HG03025 (cell line): Measurements from ENCODE around the gene COG7.
"Not testable (repeated sequence)": the region's sequence is repeated elsewhere in the genome, so short reads cannot be mapped to it uniquely, and the experiment has no call there.

Experiments
- ATAC-seq: cut with Tn5 transposase; IDR thresholded peaks from one replicate; pipeline ENCODE4 v1.9.1; 2021; ENCODE audit warnings: mild to moderate bottlenecking, moderate library complexity; ENCODE audit not compliant: unreplicated experiment, low FRiP score

The COG7 gene

DNA sequence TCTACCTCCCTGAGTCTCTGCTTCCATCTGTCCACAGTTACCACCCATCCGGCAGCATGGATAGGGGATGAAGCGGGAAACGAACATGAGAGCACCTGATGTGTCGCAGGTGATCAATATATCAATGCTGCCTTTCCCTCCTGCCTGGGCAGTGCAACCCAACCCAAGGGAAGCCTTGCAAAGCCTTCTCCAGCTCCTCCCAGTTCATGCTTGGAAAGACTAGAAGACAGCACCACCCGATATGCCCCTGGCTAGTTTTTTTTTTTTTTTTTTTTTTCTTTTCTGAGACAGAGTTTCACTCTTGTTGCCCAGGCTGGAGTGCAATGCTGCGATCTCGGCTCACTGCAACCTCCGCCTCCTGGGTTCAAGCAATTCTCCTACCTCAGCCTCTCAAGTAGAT is 63.1 kb downstream of the COG7 start:
- ATAC-seq: not testable (repeated sequence)

GRCh38 chr16:23389201-23389600 is 63.8 kb downstream of the COG7 start:
- ATAC-seq: no peak

DNA sequence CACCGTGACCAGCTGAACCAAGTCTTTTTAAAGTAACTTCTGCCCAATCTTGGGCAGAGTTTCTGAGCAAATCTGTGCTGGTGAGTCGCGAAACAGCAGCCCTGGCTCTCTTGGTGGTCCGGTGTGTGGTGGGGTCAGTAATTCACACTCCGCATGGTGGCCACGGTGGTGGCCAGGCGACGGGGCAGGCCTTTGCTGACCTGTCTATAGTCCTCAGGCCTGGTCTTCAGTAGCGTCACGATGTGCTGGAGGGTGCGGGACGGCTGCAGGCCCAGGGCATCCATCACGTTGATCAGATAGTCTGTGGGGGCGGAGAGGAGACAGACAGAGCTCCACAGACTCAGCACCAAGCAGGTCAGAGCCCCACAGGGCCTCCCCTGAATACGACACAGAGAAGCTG is 64.2 kb downstream of the COG7 start:
- ATAC-seq: no peak

DNA sequence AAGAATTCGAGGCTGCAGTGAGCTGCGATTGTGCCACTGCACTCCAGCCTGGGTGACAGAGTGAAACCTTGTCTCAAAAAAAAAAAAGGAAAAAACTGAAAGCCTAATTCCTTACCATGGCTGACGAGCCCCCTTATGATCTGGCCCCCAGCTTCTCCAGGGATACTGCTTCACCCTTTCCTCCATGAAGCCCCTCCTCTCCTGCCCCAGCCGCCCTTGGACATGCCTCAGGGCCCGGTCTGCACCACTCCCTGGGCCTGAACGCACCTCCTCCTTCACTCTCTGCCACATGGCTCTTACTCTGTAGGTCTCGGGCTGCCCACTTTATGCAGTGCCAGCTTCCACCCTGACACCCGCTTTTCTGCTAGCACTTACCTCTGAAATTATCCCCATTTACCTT is 65.3 kb downstream of the COG7 start:
- no peak for ATAC-seq

GRCh38 chr16:23385441-23385840 is 67.5 kb downstream of the COG7 start:
- ATAC-seq: no peak

DNA sequence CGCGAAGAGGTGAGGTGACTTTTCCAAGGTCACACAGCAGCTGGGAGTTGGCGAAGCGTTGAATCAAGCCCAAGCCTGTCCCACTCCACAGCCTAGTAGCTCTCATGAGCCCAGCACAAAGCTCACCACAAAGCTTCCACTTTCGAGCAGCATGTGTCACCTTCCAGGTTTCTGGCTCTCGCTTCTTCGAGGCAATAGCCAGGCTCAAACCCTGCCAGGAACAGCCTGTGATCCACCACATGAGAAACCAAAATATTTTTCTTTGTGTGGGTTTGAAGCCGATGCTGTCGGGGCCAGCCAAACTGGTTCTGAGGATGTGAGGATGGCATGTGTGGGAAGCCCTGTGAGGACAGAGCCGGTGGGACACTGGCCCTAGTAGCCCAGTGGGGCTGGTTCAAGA is 68.1 kb downstream of the COG7 start:
- ATAC-seq: no peak

GRCh38 chr16:23383881-23384280 is 69.1 kb downstream of the COG7 start:
- no peak for ATAC-seq

DNA sequence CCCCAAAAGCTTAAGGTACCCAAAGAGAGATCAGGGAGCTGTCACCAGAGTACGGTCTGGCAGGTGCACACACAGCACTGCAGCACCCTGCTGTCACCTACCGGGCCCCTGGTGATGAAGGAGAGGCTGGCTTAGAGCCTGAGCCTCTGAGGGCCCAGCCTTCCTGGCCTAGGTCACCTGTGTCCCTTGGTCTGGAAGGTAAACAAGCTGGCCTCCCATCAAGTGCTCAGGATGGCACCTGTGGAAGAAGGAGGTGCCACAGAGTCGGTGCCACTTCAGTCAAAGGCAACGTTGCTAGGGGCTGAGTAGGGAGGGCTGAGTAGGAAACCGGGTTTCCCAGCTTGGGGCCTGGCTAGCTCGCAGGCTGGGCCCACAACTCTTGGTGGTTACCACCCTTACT is 70.7 kb downstream of the COG7 start:
- ATAC-seq: no peak

DNA sequence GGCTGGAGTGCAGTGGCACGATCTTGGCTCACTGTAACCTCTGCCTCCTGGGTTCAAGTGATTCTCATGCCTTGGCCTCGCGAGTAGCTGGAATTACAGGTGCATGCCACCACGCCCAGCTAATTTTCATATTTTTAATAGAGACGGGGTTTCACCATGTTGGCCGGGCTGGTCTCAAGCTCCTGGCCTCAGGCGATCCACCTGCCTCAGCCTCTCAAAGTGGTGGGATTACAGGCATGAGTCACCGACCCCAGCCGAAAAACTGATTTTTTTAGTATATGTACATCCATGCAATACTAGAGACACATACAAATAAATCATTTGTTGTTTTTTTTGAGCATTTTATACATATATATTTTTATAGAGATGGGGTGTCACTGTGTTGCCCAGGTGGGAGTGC is 71.3 kb downstream of the COG7 start:
- ATAC-seq: not testable (repeated sequence)

DNA sequence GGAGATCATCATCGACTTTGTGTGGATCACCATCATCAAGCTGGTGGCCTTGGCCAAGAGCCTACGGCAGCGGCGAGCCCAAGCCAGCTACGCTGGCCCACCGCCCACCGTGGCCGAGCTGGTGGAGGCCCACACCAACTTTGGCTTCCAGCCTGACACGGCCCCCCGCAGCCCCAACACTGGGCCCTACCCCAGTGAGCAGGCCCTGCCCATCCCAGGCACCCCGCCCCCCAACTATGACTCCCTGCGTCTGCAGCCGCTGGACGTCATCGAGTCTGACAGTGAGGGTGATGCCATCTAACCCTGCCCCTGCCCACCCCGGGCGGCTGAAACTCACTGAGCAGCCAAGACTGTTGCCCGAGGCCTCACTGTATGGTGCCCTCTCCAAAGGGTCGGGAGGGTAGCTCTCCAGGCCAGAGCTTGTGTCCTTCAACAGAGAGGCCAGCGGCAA is 72.5 kb downstream of the COG7 start:
- no peak for ATAC-seq

GRCh38 chr16:23379707-23380106 is 73.3 kb downstream of the COG7 start:
- no peak for ATAC-seq

GRCh38 chr16:23378921-23379320 is 74.1 kb downstream of the COG7 start:
- ATAC-seq: no peak

- ATAC-seq: no peak
Measured at GRCh38 chr16:23378256-23378655, 74.7 kb downstream of the COG7 start.

DNA sequence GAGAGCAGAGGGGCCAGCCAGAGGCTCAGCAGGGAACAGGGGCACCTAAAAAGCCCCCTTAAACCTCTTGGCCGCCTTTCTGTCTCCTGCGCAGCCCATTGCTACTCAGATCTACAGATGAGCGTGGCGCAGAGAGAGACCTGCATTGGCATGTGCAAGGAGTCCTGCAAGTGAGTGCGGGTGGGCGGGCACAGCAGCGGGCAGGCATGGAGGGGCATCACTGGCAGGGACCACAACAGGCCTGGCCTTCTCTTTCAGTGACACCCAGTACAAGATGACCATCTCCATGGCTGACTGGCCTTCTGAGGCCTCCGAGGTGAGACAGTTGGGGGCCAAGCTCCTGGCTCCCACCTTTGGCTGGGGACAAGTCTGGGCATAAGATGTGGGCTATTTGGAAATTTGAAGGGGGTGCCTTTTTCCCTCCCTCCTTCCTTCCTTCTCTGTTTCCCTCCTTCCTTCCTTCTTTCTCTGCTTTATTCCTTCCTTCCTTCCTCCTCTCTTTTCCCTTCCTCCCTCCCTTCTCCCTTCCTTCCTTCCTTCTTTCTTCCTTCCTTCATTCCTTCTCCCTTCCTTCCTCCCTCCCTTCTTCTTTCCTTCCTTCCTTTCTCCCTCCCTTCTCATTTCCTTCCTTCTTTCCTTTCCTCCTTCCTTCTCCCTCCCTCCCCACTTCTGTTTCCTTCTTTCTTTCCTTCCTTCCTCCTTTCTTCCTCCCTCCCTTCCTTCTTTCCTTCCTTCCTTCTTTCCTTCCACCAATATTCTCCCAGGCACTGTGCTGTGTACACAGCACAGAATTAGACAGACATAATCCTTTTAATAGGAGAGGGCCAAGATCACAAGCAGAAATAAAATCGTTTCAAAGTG is 75.7 kb downstream of the COG7 start:
- no peak for ATAC-seq

DNA sequence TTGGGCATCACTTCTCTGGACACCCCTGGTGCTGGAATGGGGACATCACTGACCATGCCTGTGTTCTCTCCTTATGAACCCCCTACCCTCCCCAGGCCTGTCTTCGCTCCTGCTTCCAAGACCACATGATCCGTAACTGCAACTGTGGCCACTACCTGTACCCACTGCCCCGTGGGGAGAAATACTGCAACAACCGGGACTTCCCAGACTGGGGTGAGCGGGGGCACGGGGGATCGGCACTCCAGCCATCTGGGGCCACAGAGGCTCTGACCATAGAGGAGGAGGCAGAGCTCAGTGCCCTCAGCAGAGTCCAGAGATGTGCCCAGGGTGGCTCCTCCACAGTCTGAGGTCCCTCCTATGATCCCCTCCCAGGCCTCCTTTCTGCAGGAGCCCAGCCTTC is 77.3 kb downstream of the COG7 start:
- ATAC-seq: no peak

GRCh38 chr16:23374721-23375510 is 78.1 kb downstream of the COG7 start:
- ATAC-seq: no peak

- ATAC-seq: no peak
Measured at GRCh38 chr16:23373436-23374219, 79.4 kb downstream of the COG7 start.

DNA sequence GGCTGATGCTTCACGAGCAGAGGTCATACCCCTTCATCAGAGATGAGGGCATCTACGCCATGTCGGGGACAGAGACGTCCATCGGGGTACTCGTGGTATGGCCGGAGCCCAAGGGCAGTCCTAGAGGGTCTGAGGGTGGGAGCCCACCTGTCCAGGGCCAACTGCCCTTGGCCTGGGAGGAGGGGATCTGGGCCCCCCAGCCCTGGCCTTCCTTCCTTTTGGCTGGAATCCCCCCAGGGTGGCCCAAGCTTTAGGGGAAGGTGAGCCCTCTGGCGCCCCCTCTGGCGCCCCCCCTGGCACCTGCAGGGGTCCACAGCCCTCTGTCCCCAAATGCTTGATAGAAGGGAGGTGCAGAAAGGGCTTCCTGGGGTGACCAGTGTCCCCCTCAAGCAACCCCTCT is 81.6 kb downstream of the COG7 start:
- ATAC-seq: no peak

- ATAC-seq: no peak
Measured at GRCh38 chr16:23369416-23369815, 83.6 kb downstream of the COG7 start.

DNA sequence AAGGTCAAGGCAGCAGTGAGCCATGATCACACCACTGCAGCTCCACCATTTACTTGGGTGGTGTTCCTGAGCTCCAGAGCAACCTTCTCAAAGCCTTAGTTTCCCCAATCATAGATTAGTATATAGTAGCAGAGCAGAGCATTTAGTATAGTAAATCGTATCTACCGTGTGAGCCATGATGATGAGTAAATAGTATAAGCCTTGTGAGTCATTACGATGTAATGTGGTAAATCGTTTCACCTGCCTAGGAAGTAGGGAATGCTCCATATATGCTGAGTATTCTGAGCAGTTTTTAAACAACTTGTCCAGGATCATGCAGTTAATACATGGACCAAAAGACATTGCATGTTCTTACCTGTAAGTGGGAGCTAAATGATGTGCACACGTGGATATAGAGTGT is 84.5 kb downstream of the COG7 start:
- no peak for ATAC-seq

GRCh38 chr16:23367988-23368387 is 85.0 kb downstream of the COG7 start:
- ATAC-seq: no peak
